ENCODE measurements around the gene PLCXD3.

GRCh38 chr5:41337724-41338123 lies 172.7 kb downstream of the PLCXD3 start:
- TF ChIP-seq, protein P1, sequence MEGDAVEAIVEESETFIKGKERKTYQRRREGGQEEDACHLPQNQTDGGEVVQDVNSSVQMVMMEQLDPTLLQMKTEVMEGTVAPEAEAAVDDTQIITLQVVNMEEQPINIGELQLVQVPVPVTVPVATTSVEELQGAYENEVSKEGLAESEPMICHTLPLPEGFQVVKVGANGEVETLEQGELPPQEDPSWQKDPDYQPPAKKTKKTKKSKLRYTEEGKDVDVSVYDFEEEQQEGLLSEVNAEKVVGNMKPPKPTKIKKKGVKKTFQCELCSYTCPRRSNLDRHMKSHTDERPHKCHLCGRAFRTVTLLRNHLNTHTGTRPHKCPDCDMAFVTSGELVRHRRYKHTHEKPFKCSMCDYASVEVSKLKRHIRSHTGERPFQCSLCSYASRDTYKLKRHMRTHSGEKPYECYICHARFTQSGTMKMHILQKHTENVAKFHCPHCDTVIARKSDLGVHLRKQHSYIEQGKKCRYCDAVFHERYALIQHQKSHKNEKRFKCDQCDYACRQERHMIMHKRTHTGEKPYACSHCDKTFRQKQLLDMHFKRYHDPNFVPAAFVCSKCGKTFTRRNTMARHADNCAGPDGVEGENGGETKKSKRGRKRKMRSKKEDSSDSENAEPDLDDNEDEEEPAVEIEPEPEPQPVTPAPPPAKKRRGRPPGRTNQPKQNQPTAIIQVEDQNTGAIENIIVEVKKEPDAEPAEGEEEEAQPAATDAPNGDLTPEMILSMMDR (conservative IDR thresholded peaks at IDR 0.05; ENCODE audit: low read length) = no peak
- TF ChIP-seq EZH2phosphoT487 (IDR thresholded peaks at IDR 0.05; ENCODE audit: borderline replicate concordance) = no peak
